Large intestine (tissue), 3 donors: ENCODE results near the gene KAT7. TPM values are rescaled to one million over a fixed set of nuclear protein-coding genes. Genes with fewer than 3 reads are reported as not detected.
A peak's percentile ranks its signal among the peaks of the same experiment; 100 is the strongest.

ENCODE experiments used
- DNase-seq, 2 donors: peaks; one replicate each; pipeline versions ENCODE4 v3.0.0 to v3.0.0-alpha.2; 2013
- H3K27ac ChIP-seq: one replicate; pipeline ENCODE4 v1.5.1; 2013; ENCODE audit warnings: low read length
- H3K27me3 ChIP-seq: 2 replicates; pipeline ENCODE4 v1.6.1; 2013; ENCODE audit warnings: low read length; ENCODE audit not compliant: control insufficient read depth, insufficient read depth
- H3K36me3 ChIP-seq: 2 replicates; pipeline ENCODE4 v1.6.1; 2013; ENCODE audit warnings: low read length; ENCODE audit not compliant: control insufficient read depth, insufficient read depth
- H3K4me1 ChIP-seq: one replicate; pipeline ENCODE4 v1.6.1; 2013; ENCODE audit warnings: low read length; ENCODE audit not compliant: control insufficient read depth, insufficient read depth
- H3K4me3 ChIP-seq: one replicate; pipeline ENCODE4 v1.5.1; 2013; ENCODE audit warnings: low read length
- H3K9me3 ChIP-seq: one replicate; pipeline ENCODE4 v1.6.1; 2013; ENCODE audit warnings: mild to moderate bottlenecking, low read depth, low read length, moderate library complexity; ENCODE audit not compliant: control insufficient read depth
- WGBS: methylation state at CpG from one replicate; pipeline ENCODE4 v1.1.5; 2013; ENCODE audit warnings: low lambda C conversion rate; ENCODE audit not compliant: insufficient coverage; 5-methylcytosine and 5-hydroxymethylcytosine counted together
- polyA plus RNA-seq: library from polyadenylated mRNA; unstranded; fragments of 120-200 nt; gene quantifications from one replicate; pipeline ENCODE4 v1.2.1, GENCODE V29; 2013

The KAT7 gene
- polyA plus RNA-seq, 1 donor: 31.6 TPM

DNA sequence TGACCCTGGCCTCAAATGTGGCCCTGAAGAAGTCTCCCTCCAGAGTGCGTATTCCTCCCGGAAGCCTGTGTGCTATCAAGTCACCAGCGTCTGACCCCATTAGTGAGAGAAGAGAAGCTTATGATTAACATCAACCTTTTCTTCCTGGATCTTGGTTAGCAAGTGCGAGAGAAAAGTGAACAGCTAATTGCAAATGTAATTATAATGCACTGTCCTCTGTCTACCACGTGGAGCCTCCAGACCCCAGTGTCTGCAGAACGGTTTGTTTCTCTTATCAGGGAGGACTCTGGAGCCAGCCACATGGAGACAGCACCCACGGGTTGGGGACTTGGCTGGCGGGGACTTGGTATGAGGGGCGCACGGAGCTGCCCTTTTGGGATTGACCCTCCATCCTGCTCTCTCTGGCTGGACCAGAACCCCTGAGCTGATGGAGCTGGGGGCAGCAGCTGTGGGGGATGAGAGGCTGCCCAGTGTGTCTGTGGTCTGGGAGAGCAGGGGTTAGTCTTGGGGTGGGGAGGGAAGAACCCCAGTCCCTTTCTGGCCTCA lies 65.1 kb downstream of the KAT7 start:
- Histone ChIP-seq H3K27me3 (peaks cover 49% of the 10 kb centered on the region), H3K4me1 (peaks cover 14% of the 10 kb centered on the region), H3K4me3 (no peak overlapping the region), H3K9me3 (no peaks in the 10 kb centered on the region), H3K27ac (no peak overlapping the region), H3K36me3 (no peaks in the 10 kb centered on the region)
- no peak for DNase-seq
- WGBS: no CpG with 5 or more reads among the region's 10 CpGs

- no peaks in the 10 kb centered on the region for H3K9me3 ChIP-seq
- peaks cover 49% of the 10 kb centered on the region for H3K27me3 ChIP-seq
- peaks cover 14% of the 10 kb centered on the region for H3K4me1 ChIP-seq
- H3K27ac ChIP-seq: no peak overlapping the region
- 100% methylated on average over 2 of the region's 5 CpGs for WGBS
- H3K4me3 ChIP-seq: no peak overlapping the region
- no peak for DNase-seq
- no peaks in the 10 kb centered on the region for H3K36me3 ChIP-seq
Observed at GRCh38 chr17:49854126-49854525, 65.6 kb downstream of the KAT7 start.

DNA sequence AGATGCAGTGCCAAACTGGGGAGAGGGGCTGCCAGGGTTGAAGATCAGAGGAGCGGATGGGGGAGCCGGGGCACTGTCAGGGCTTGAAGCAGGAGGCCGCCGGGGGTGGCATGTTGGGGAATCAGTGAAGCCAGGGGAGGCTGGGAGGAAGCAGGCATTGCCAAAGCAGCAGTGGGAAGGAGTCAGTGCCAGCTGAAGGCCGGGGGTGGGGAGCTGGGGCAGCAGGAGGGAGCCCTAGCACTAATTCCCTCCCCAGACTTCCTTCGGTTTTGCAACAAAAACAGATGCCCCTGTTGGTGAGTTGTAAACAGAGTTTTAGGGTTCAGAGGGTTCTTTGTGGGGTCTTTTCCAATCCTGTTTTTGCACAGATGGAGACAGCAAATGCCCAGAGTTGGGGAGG lies 70.3 kb downstream of the KAT7 start:
- Histone ChIP-seq H3K4me3 (no peak overlapping the region), H3K27me3 (peaks cover 18% of the 10 kb centered on the region), H3K4me1 (peaks cover 4% of the 10 kb centered on the region), H3K27ac (no peak overlapping the region), H3K9me3 (no peaks in the 10 kb centered on the region), H3K36me3 (no peaks in the 10 kb centered on the region)
- no CpG with 5 or more reads among the region's 6 CpGs for WGBS
- DNase-seq: no peak

DNA sequence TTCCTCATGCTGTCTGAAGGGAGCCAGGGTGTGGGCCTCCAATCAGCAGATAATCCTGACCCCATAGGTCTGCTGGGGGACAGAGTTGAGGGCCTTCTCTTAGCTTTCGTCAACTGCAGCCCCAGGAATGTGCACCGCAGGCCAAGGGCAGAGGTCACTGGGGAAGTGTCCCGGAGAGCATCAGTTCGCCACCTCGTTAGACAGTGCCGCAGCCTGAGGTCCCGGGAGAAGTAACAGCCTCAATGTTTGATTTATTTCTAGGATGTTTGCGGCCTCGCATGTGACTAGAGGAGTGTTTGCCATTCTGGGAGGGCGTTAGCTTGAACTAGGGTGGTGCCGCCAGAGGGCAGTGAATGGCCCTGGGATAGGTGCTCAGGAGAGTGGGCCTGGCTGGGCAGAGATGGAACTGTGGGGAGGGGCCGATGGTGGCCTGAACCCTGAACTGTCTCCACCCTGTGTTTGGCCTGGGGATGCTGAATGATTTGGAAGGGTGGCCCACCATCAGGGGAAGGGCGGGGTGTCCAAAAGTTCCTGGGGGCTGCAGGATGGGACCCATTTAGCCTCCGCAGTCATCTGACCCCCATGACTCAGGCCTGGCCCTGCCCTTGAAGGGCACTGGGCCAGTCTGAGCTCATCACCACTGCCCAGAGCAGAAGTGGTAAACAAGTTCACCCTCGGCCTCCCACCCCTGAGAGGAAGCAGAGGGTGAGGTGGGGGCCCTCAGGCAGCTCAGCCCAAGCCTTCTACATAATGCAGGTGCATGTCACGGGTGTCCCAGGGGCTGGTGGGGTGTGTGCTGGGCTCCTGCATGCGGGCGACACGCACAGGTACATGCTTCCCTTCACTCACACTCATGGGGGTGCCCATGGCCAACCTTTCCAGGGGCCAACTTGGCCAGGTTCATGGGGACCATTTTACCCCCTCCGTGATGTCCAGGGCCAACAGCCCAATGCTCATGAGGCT lies 71.8 kb downstream of the KAT7 start:
- H3K4me1 ChIP-seq: peaks cover 4% of the 10 kb centered on the region
- H3K4me3 ChIP-seq: no peak overlapping the region
- H3K27me3 ChIP-seq: peaks cover 12% of the 10 kb centered on the region
- H3K36me3 ChIP-seq: no peaks in the 10 kb centered on the region
- no peaks in the 10 kb centered on the region for H3K9me3 ChIP-seq
- no peak overlapping the region for H3K27ac ChIP-seq
- WGBS: no CpG with 5 or more reads among the region's 20 CpGs
- DNase-seq: no peak

DNA sequence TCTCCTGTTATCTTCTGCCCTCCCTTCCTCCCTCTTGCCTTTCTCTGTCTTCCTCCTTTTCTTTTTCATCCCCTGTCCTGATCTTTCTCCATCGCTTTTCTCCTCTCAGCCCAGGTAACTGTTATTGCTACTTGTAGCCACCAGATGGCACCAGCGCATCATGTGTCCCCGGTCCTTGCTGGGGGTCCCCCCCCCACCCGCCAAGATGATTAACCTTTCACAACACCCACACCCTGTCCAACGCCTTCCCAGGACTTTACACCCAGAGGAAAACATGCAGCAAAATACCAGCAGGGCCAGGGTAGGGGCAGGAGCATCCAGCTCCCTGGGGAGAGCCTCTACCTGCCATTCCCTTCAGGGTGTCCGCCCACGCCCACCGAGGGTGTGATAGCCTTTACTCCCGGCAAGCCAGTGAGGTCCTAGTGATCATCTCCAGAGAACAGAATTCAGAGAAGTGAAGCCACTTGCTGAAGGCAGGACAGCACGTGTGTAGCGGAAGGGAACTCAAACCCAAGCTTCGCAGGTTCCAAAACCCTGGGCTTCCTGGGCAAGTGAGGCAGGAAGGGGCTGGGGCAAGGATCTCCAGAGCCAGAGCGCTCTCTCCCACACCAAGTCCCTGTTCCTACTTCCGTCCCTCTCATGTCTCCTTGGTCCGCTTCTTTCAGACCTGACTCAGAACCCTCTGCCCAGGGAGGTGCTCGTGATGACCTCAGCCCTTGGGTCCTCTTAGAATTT lies 72.8 kb downstream of the KAT7 start:
- Histone ChIP-seq H3K4me3 (no peak overlapping the region), H3K9me3 (no peaks in the 10 kb centered on the region), H3K27ac (no peak overlapping the region), H3K36me3 (no peaks in the 10 kb centered on the region), H3K4me1 (peaks cover 4% of the 10 kb centered on the region), H3K27me3 (peaks cover 10% of the 10 kb centered on the region)
- 0% methylated on average over 1 of the region's 16 CpGs for WGBS
- peak; percentile 65 to 67 for DNase-seq

DNA sequence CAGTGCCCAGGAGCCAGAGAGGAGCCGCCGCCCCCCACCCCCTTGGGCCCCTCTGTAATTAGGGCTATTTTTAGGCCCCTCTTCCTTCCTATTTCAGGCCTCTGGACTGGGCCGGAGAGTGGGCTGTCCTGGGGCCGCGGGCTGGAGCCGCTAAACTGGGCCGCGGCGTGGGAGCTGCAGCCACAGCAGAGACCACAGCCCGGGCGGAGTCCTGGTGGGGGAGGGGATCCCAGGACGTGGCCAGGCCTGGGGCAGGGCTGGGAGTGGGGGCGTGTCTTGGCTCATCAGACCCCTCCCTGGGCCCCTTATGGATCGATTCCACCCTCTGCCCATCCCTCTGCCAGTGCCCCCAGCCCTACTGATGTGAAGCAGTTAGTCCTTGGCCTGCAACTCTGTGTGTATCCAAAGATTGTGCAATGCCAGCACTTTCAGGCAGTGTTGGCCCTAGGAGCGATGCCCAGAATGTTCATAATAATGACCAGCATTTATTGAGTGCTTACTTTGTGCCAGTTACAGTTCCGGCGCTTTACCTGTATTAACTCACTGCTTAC lies 74.4 kb downstream of the KAT7 start:
- H3K36me3 ChIP-seq: no peaks in the 10 kb centered on the region
- no peak overlapping the region for H3K27ac ChIP-seq
- no peak overlapping the region for H3K4me3 ChIP-seq
- peaks cover 10% of the 10 kb centered on the region for H3K27me3 ChIP-seq
- 93% methylated on average over 2 of the region's 17 CpGs for WGBS
- peaks cover 4% of the 10 kb centered on the region for H3K4me1 ChIP-seq
- DNase-seq: no peak
- no peaks in the 10 kb centered on the region for H3K9me3 ChIP-seq

DNA sequence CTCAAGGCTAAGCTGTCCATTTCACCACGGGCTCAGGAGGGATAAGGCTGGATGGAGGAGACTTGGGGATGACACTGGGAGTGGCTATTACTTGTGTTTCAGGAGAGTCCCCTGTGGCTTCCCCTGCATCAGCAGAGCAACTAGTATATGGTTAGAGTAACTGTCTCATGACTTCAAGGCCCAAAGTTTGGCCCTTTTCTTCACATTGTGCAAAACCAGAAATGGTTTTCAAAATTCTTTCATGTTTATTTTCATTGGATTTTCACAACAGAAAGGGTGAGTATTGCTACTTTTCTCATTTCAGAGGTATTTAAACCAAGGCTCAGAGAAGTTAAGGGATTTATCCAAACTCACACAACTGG lies 77.5 kb downstream of the KAT7 start:
- Histone ChIP-seq H3K36me3 (no peaks in the 10 kb centered on the region), H3K4me1 (peaks cover 4% of the 10 kb centered on the region), H3K27ac (no peak overlapping the region), H3K4me3 (no peak overlapping the region), H3K27me3 (peaks cover 10% of the 10 kb centered on the region), H3K9me3 (no peaks in the 10 kb centered on the region)
- no CpG with 5 or more reads among the region's 1 CpG for WGBS
- no peak for DNase-seq

GRCh38 chr17:49866882-49867413 lies 78.5 kb downstream of the KAT7 start:
- no peak for DNase-seq
- Histone ChIP-seq H3K36me3 (no peaks in the 10 kb centered on the region), H3K9me3 (no peaks in the 10 kb centered on the region), H3K27ac (no peak overlapping the region), H3K4me3 (no peak overlapping the region), H3K27me3 (peaks cover 10% of the 10 kb centered on the region), H3K4me1 (no peaks in the 10 kb centered on the region)
- 100% methylated on average over 1 of the region's 3 CpGs for WGBS

GRCh38 chr17:49869038-49869374 lies 80.5 kb downstream of the KAT7 start:
- no peaks in the 10 kb centered on the region for H3K27me3 ChIP-seq
- no peak for DNase-seq
- H3K27ac ChIP-seq: no peak overlapping the region
- H3K4me1 ChIP-seq: no peaks in the 10 kb centered on the region
- no peaks in the 10 kb centered on the region for H3K36me3 ChIP-seq
- H3K4me3 ChIP-seq: no peak overlapping the region
- H3K9me3 ChIP-seq: no peaks in the 10 kb centered on the region
- WGBS: no CpG with 5 or more reads among the region's 1 CpG

GRCh38 chr17:49870298-49870697 lies 81.8 kb downstream of the KAT7 start:
- Histone ChIP-seq H3K36me3 (no peaks in the 10 kb centered on the region), H3K4me3 (no peak overlapping the region), H3K27ac (no peak overlapping the region), H3K27me3 (peaks cover 3% of the 10 kb centered on the region), H3K9me3 (no peaks in the 10 kb centered on the region), H3K4me1 (no peaks in the 10 kb centered on the region)
- no CpG with 5 or more reads among the region's 11 CpGs for WGBS
- DNase-seq: no peak
